Muscle of leg (tissue), 11 donors: ENCODE data around the gene MINDY2. TPM values are rescaled to one million over a fixed set of nuclear protein-coding genes. Genes with fewer than 3 reads are reported as not detected.
A peak's percentile ranks its signal among the peaks of the same experiment; 100 is the strongest.

ENCODE experiments used
- DNase-seq: peaks from one replicate; pipeline ENCODE4 v3.0.0; 2013
- H3K27ac ChIP-seq: one replicate; pipeline ENCODE4 v1.5.1; 2013; ENCODE audit warnings: mild to moderate bottlenecking, low read length, control low read depth
- H3K27me3 ChIP-seq: one replicate; pipeline ENCODE4 v1.6.1; 2013; ENCODE audit warnings: low read length; ENCODE audit not compliant: control insufficient read depth, insufficient read depth
- H3K36me3 ChIP-seq: one replicate; pipeline ENCODE4 v1.6.1; 2013; ENCODE audit warnings: low read length; ENCODE audit not compliant: control insufficient read depth, insufficient read depth
- H3K4me1 ChIP-seq: one replicate; pipeline ENCODE4 v1.6.1; 2013; ENCODE audit warnings: low read length; ENCODE audit not compliant: control insufficient read depth, insufficient read depth
- H3K4me3 ChIP-seq: one replicate; pipeline ENCODE4 v1.5.1; 2013; ENCODE audit warnings: low read length, control low read depth
- H3K9me3 ChIP-seq: replicated peaks from 2 replicates; pipeline ENCODE4 v1.6.1; 2013; ENCODE audit warnings: low read depth, low read length; ENCODE audit not compliant: control insufficient read depth
- WGBS: methylation state at CpG from one replicate; pipeline ENCODE4 v1.1.5; 2013; ENCODE audit warnings: missing lambda C conversion rate; ENCODE audit not compliant: insufficient coverage; 5-methylcytosine and 5-hydroxymethylcytosine counted together
- polyA plus RNA-seq, 8 donors: library from polyadenylated mRNA; unstranded; fragments of 120-200 nt; gene quantifications; one replicate each; pipeline versions ENCODE4 v1.2.1 to v1.2.3, GENCODE V29; 2013; ENCODE audit warnings: inconsistent platforms in 1 of 8, low replicate concordance in 1 of 8; ENCODE audit not compliant: insufficient read length in 8 of 8, insufficient read depth in 1 of 8
- total RNA-seq: library from RNA; stranded (reverse); fragments of 120-200 nt; gene quantifications from one replicate; pipeline ENCODE4 v1.2.4, GENCODE V29; 2013

Gene MINDY2
- total and polyA plus RNA-seq, 9 donors: 6.2 to 13.6 (median 8.5) TPM

DNA sequence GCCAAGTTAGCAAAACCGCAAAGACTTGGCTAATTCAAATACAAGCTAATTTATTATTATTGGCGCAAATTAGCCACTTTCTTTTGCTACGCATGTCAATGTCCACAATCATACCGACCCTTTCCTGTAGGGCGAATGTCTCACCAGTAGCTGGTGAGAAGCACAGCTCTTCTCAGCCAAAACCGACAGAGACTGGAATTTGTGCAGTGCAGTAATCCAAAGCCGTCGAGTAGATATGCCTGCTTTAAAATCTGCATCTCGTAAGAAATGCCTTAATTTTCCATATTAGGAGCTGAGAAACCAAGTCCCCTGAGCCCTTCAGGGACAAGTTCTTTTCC, 614 bp upstream of the MINDY2 start:
- 3% methylated on average over 8 of the region's 9 CpGs for WGBS
- Histone ChIP-seq H3K36me3 (no peaks in the 10 kb centered on the region), H3K4me3 (peak overlapping the region; percentile 65), H3K27me3 (no peaks in the 10 kb centered on the region), H3K9me3 (no peaks in the 10 kb centered on the region), H3K27ac (peak overlapping the region; percentile 99), H3K4me1 (peaks cover 10% of the 10 kb centered on the region)
- DNase-seq: no peak

DNA sequence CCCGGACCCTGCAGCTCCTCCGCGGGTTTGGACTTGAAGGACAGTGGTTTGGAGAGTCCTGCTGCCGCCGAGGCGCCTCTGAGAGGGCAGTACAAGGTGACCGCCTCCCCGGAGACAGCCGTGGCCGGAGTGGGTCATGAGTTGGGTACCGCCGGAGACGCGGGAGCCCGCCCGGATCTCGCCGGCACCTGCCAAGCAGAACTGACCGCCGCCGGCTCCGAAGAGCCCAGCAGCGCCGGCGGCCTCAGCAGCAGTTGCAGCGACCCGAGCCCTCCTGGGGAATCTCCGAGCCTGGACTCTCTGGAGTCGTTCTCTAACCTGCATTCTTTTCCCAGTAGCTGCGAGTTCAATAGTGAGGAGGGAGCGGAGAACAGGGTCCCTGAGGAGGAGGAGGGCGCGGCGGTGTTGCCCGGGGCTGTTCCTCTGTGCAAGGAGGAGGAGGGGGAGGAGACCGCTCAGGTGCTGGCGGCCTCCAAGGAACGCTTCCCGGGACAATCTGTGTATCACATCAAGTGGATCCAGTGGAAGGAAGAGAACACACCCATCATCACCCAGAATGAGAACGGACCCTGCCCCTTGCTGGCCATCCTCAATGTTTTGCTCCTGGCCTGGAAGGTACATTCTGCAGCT, 634 bp downstream of the MINDY2 start:
- peak; percentile 56 for DNase-seq
- H3K4me1 ChIP-seq: peaks cover 10% of the 10 kb centered on the region
- H3K36me3 ChIP-seq: no peaks in the 10 kb centered on the region

DNA sequence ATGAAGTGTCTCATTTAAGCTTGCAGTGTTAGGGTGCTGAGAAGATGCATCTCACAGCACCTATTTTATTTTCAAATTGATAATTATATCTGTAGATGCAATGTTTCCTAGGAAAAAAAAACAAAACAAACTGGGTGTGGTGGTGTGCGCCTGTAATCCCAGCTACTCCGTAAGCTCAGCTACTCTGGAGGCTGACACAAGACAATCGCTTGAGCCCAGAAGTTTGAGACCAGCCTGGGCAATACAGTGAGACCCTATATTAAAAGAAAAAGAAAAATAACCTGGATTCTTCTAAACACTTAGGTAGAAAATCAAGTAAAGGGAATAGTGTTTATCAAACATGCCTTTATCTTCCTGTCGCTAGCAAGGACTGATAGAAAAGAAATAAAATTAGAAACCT, 1.9 kb downstream of the MINDY2 start:
- Histone ChIP-seq H3K36me3 (no peaks in the 10 kb centered on the region), H3K27ac (peak overlapping the region; percentile 13), H3K4me1 (peaks cover 10% of the 10 kb centered on the region), H3K9me3 (no peaks in the 10 kb centered on the region), H3K27me3 (no peaks in the 10 kb centered on the region), H3K4me3 (no peak overlapping the region)
- 86% methylated on average over 1 of the region's 4 CpGs for WGBS
- peak; percentile 17 for DNase-seq

More for the DNA sequence above, 634 bp downstream of the MINDY2 start:
- H3K27ac ChIP-seq: peak overlapping the region; percentile 96
- no peaks in the 10 kb centered on the region for H3K27me3 ChIP-seq
- peak overlapping the region; percentile 71 for H3K4me3 ChIP-seq
- WGBS: 1% methylated on average over 33 of the region's 40 CpGs
- H3K9me3 ChIP-seq: no peaks in the 10 kb centered on the region

GRCh38 chr15:58775402-58775801, 4.3 kb downstream of the MINDY2 start:
- 100% methylated on average over 2 of the region's 3 CpGs for WGBS
- Histone ChIP-seq H3K9me3 (no peaks in the 10 kb centered on the region), H3K27me3 (no peaks in the 10 kb centered on the region), H3K27ac (no peak overlapping the region), H3K36me3 (no peaks in the 10 kb centered on the region), H3K4me1 (peaks cover 8% of the 10 kb centered on the region), H3K4me3 (no peak overlapping the region)
- DNase-seq: no peak

DNA sequence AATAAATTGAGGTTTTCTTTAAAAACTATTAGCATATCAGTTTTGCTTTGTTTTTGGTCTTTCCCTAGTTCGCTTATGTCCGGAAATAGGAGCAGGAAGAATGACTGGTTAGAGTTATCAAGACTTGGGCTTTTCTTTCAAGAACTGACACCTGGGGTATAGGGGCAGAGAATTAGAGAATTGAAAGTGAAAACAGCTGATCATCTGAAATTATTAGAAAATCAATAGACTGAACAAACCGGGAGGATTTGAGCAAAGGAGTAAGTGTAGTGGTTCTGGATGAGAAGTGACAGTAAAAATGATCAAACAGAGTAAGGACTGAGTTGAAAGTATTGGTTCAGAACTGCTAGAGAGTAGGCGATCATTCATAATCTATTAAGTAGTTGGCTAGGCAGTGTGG, 6.0 kb downstream of the MINDY2 start:
- no peak overlapping the region for H3K27ac ChIP-seq
- WGBS: 33% methylated on average over 1 of the region's 4 CpGs
- H3K9me3 ChIP-seq: no peaks in the 10 kb centered on the region
- peaks cover 6% of the 10 kb centered on the region for H3K4me1 ChIP-seq
- no peaks in the 10 kb centered on the region for H3K27me3 ChIP-seq
- no peak overlapping the region for H3K4me3 ChIP-seq
- DNase-seq: no peak
- no peaks in the 10 kb centered on the region for H3K36me3 ChIP-seq

- H3K4me3 ChIP-seq: no peak overlapping the region
- no peaks in the 10 kb centered on the region for H3K27me3 ChIP-seq
- DNase-seq: no peak
- H3K27ac ChIP-seq: no peak overlapping the region
- no peaks in the 10 kb centered on the region for H3K9me3 ChIP-seq
- no peaks in the 10 kb centered on the region for H3K4me1 ChIP-seq
- no peaks in the 10 kb centered on the region for H3K36me3 ChIP-seq
- WGBS: no CpG with 5 or more reads among the region's 1 CpG
Observed at GRCh38 chr15:58779554-58779953, 8.5 kb downstream of the MINDY2 start.

DNA sequence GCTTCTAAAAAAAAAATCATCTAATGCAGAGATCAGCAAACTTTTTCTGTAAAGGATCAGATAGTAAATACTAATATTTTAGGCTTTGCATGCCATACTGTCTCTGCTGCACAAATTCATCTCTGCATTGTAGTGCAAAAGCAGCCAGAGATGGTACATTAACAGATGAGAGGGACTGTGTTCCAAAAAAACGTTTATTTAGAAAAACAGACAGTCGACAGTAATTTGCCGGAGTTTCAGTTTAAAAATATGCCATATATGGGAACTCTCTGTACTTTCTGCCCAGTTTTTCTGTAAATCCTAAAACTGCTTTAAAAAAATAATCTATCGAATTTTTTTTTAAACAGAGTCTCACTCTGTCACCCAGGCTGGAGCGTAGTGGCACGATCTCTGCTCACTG, 14.3 kb downstream of the MINDY2 start:
- Histone ChIP-seq H3K4me3 (no peak overlapping the region), H3K36me3 (no peaks in the 10 kb centered on the region), H3K27ac (no peak overlapping the region), H3K9me3 (no peaks in the 10 kb centered on the region), H3K4me1 (no peaks in the 10 kb centered on the region), H3K27me3 (no peaks in the 10 kb centered on the region)
- DNase-seq: peak; percentile 27
- 75% methylated on average over 6 of the region's 6 CpGs for WGBS

- no peaks in the 10 kb centered on the region for H3K9me3 ChIP-seq
- DNase-seq: no peak
- no peaks in the 10 kb centered on the region for H3K36me3 ChIP-seq
- no peak overlapping the region for H3K27ac ChIP-seq
- no peak overlapping the region for H3K4me3 ChIP-seq
- WGBS: no CpG with 5 or more reads among the region's 3 CpGs
- H3K4me1 ChIP-seq: no peaks in the 10 kb centered on the region
- H3K27me3 ChIP-seq: no peaks in the 10 kb centered on the region
Observed at GRCh38 chr15:58788056-58788710, 17.1 kb downstream of the MINDY2 start.

DNA sequence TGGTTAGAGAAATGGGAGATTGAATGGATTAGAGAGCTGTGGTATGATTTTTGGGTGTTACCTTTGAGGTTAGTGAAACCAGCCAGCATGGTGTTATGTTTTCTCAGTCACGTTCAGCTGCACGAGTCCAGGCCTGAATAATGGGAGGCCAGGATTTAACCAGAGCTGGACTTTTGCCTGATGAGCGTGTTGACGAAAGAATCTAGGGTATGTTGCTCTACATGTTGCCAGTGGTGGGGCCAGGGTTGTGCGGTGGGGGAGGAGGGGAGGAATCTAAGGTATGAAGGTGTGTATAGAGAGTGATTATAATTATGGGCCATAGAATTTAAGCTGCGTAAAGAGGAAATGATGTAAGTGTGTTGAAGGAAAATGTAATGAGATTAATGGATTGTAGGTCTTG, 22.8 kb downstream of the MINDY2 start:
- WGBS: 75% methylated on average over 6 of the region's 6 CpGs
- H3K27ac ChIP-seq: no peak overlapping the region
- H3K4me1 ChIP-seq: peaks cover 3% of the 10 kb centered on the region
- H3K4me3 ChIP-seq: no peak overlapping the region
- no peaks in the 10 kb centered on the region for H3K9me3 ChIP-seq
- DNase-seq: no peak
- no peaks in the 10 kb centered on the region for H3K36me3 ChIP-seq
- H3K27me3 ChIP-seq: no peaks in the 10 kb centered on the region

- Histone ChIP-seq H3K27ac (no peak overlapping the region), H3K36me3 (no peaks in the 10 kb centered on the region), H3K9me3 (no peaks in the 10 kb centered on the region), H3K4me3 (no peak overlapping the region), H3K4me1 (peaks cover 3% of the 10 kb centered on the region), H3K27me3 (no peaks in the 10 kb centered on the region)
- DNase-seq: no peak
- 73% methylated on average over 2 of the region's 2 CpGs for WGBS
Observed at GRCh38 chr15:58795825-58796224, 24.7 kb downstream of the MINDY2 start.
